Skin epidermis (tissue), 12 donors: ENCODE results near the gene OR51B4.
"Not testable (repeated sequence)": the region's sequence is repeated elsewhere in the genome, so short reads cannot be mapped to it uniquely, and the experiment has no call there.

Source experiments
- H3K27ac ChIP-seq, 21 experiments: fragments of 200-600 bp; sonication (generic) in 11 of 21; one replicate each; pipeline ENCODE4 v1.5.0; 2020; ENCODE audit warnings: mild to moderate bottlenecking in 3 of 21, inconsistent platforms in 2 of 21, moderate library complexity in 2 of 21
- H3K4me3 ChIP-seq, 7 experiments: fragments of 200-600 bp; sonication (generic) in 2 of 7; one replicate each; pipeline ENCODE4 v1.5.0; 2020; ENCODE audit warnings: inconsistent platforms in 2 of 7, mild to moderate bottlenecking in 2 of 7, moderate library complexity in 1 of 7

The OR51B4 gene, protein sequence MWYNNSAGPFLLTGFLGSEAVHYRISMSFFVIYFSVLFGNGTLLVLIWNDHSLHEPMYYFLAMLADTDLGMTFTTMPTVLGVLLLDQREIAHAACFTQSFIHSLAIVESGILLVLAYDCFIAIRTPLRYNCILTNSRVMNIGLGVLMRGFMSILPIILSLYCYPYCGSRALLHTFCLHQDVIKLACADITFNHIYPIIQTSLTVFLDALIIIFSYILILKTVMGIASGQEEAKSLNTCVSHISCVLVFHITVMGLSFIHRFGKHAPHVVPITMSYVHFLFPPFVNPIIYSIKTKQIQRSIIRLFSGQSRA

DNA sequence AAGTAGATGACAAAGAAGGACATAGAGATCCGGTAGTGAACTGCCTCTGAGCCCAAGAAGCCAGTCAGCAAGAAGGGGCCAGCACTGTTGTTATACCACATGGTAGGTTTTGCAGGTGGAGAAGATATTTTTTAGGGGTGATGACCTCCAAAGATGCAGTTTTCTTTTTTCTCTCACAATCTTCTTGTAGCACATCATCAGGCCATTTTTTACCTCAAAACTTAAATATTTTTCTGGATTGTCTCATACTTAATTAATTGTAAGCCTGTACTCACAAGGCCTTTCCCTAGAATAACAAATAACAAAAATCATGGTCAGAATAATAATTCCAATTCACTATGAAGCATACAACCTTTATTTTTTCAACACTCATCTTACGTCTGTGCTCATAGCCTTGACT, at the start of gene OR51B4:
Gene OR51B4 (minus strand): TSS at position 101 of the 400 bp plus-strand sequence. CDS start 0 bp downstream, at position 101.
- Histone ChIP-seq H3K27ac (no peak within 1 kb of the TSS), H3K4me3 (no peak within 1 kb of the TSS)

- Histone ChIP-seq H3K4me3 (no peak within 1 kb of the TSS), H3K27ac (no peak within 1 kb of the TSS)
Observed at GRCh38 chr11:5351208-5351607, 49.5 kb upstream of the OR51B4 start, which contains the start of gene OR51B6. Gene OR51B6, plus strand, starts transcription at chr11:5351508. Its CDS starts 0 bp downstream, at chr11:5351508.

DNA sequence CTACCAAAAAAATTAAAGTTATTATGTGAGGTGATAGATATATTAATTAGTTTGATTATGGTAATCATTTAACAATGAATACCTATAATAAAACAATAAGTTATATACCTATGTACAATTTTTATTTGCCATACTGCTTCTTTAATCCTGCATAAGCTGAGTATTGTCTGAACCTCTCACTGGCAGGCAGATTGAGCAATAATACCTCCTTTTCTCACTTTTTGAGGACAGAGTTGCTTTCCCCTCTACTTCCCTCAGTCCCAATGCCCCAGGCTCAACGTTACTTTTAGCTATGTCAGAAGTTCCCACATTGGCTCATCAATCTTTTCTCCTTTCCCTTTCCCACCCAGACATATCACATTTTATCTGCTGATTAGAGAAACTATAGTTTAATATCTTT, 47.8 kb upstream of the OR51B4 start:
- Histone ChIP-seq H3K27ac (no peak overlapping the region), H3K4me3 (no peak overlapping the region)

DNA sequence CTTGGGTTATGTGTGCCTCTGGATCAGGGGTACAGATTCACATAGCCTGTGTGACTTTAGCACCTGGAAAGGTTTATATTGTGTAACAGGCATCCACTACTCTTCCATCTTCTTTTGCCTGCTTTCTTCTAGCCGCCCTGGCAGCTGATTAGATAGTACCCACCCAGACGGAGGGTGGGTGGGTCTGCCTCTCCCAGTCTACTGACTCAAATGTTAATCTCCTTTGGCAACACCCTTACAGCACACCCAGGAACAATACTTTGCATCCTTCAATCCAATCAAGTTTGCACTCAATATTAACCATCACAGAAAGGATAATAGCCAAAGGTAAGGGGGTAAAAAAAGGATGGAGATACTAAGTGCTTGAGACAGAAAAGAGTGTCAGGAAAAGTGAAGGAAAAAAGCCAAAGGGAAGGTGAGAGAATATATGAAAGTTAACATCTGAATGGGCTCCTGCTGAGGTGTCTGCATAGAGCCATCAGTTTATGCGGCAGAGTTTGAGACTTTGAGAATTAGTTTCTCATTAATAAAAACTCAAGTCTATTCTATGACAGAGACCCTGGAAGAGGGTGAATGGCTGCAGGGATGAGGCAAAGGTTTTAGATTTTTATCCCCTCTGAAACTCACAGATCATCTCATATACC, 46.9 kb upstream of the OR51B4 start:
- Histone ChIP-seq H3K27ac (no peak overlapping the region), H3K4me3 (no peak overlapping the region)

- Histone ChIP-seq H3K27ac (no peak overlapping the region), H3K4me3 (no peak overlapping the region)
Observed at GRCh38 chr11:5345831-5346230, 44.1 kb upstream of the OR51B4 start.

DNA sequence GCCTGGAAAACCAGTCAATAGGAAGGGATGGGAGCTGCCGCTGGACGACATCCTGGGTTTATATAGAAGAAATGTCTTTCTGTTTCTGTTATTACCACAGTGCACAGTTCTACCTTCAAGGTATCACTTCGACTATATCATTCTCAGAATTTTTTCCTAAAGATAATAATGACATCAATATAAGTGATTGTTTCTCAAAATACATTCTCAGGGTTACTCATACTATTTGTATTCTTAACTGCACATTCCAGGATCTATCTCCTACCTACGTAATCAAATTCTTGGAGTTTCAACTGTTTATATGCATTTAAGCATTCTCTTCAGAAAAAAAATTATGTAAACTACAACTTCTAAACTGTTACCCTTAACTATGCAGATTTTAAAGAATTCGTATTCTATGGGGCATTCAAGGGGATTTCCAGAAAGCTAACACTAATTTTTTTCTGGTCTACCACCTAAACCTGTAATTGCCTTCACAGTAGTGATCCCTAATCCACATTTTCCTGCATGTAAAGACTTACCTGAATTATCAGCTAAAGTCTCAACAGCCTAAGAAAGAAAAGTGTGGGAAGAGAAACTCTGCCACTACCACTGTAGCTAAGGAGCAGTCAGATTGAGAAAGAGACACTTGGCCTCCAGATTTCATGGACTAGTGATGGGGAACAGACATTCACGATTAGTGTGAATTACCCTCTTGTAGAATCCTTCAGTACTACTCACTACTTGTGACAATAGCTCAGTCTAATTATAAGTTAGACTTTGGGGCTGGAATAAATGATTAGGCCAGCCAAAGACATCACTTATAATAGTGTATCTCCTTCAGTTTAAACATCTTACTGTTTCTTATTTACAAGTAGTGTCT, 42.0 kb upstream of the OR51B4 start, which contains the start of gene OR51B5:
Gene OR51B5 (minus strand): TSS at position 51 of the 862 bp plus-strand sequence. CDS start 0 bp downstream, at position 51.
- no peak within 1 kb of the TSS for H3K27ac ChIP-seq

DNA sequence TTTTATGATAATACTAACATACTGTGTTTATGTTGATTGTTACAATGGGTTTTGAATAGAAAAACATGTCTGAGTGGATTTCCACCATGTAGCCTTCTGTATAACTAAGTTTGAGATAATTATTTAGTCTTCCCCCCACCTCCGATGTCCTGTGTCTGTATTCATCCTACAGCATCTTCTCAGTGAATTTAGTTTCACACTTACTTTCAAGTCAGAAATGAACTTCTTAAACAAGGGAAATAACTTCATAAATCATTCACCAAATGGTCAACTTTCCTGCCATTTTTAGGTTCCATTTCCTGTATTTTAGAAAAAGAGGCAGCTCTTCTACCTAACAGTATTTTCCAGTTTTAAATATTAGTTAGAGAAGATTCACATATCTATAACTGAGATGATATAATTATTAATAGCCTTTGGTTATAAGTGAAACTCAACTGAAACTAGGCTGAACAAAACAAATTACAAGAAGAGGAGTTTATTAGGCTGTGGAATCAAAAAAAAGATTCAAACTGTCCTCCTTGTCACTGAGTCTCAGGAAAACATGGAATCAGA, 38.1 kb upstream of the OR51B4 start:
- Histone ChIP-seq H3K4me3 (no peak overlapping the region), H3K27ac (no peak overlapping the region)

More for the DNA sequence above, 42.0 kb upstream of the OR51B4 start, which contains the start of gene OR51B5:
- no peak within 1 kb of the TSS for H3K4me3 ChIP-seq

DNA sequence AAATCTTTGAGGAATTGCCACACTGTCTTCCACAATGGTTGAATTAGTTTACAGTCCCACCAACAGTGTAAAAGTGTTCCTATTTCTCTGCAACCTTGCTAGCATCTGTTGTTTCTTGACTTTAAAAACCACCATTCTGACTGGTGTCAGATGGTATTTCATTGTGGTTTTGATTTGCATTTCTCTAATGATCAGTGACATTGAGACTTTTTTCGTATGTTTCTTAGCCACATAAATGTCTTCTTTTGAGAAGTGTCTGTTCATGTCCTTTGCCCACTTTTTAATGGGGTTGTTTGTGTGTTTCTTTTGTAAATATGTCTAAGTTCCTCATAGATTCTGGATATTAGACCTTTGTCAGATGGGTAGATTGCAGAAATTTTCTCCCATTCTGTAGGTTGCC, 35.5 kb upstream of the OR51B4 start:
- H3K4me3 ChIP-seq, H3K27ac ChIP-seq: not testable (repeated sequence)

- Histone ChIP-seq H3K27ac (no peak overlapping the region), H3K4me3 (no peak overlapping the region)
Observed at GRCh38 chr11:5336331-5336730, 34.6 kb upstream of the OR51B4 start.

DNA sequence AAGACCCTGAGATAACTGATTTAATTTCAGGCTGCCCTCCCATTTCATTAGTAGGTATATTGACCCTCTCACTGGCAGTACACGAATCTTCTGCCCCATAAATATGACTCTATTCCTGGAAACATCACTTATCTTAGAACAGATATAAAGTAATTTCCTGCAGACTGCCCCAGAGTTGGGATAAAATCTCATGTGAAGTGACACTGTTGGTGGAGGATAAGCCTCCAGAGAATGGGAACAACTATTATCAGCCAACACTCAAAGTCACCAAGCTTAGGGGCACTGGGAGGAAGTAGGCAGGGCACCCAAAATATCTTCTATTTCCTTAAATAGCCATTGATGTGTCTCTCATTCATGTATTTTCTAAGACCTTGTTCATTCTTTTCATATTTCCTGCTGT, 33.4 kb upstream of the OR51B4 start:
- H3K27ac ChIP-seq = no peak overlapping the region
- no peak overlapping the region for H3K4me3 ChIP-seq

DNA sequence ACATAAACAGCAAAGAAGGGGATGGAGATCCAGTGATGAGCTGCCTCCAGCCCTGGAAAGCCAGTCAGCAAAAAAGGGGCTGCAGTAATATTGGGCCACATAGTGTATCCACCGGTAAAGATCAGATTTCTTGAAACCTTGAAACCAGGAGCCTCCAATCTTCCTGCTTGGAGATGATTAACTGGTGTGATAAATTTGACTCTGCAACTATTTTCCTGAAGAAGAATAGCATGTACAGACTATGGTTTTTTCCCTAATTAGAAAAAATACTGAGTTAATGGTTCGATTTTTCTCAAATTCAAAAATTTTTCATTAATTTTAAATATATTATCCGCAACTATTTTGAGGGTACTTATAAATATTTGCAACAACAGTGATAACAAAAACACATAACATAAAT, 22.5 kb upstream of the OR51B4 start, which contains the start of gene OR51B2:
Gene OR51B2 (minus strand): TSS at position 101 of the 400 bp plus-strand sequence. CDS start 0 bp downstream, at position 101.
- Histone ChIP-seq H3K27ac (no peak within 1 kb of the TSS), H3K4me3 (no peak within 1 kb of the TSS)

GRCh38 chr11:5317292-5317691, 15.5 kb upstream of the OR51B4 start:
- Histone ChIP-seq H3K4me3 (no peak overlapping the region), H3K27ac (no peak overlapping the region)

DNA sequence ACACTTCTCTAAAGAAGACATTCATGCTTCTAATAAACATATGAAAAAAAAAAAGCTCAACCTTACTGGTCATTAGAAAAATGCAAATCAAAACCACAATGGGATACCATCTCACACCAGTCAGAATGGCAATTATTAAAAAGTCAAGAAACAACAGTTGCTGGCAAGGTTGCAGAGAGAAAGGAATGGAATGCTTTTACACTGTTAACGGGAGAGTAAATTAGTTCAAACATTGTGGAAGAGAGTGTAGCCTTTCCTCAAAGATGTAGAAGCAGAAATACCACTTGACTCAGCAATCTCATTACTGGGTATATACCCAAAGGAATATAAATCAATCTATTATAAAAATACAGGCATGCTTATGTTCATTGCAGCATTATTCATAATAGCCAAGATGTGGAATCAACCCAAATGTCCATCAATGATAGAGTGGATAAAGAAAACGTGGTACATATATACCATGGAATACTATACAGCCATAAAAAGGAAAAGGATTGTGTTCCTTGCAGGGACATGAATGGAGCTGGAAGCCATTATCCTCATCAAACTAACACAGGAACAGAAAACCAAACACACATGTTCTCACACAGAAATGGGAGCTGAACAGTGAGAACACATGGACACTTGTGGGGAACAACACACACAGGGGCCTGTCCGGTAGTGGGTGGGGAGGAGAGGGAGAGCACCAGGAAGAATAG, 11.7 kb upstream of the OR51B4 start:
- not testable (repeated sequence) for H3K27ac ChIP-seq, H3K4me3 ChIP-seq

- no peak overlapping the region for H3K4me3 ChIP-seq
- no peak overlapping the region for H3K27ac ChIP-seq
Observed at GRCh38 chr11:5310423-5310822, 8.7 kb upstream of the OR51B4 start.

DNA sequence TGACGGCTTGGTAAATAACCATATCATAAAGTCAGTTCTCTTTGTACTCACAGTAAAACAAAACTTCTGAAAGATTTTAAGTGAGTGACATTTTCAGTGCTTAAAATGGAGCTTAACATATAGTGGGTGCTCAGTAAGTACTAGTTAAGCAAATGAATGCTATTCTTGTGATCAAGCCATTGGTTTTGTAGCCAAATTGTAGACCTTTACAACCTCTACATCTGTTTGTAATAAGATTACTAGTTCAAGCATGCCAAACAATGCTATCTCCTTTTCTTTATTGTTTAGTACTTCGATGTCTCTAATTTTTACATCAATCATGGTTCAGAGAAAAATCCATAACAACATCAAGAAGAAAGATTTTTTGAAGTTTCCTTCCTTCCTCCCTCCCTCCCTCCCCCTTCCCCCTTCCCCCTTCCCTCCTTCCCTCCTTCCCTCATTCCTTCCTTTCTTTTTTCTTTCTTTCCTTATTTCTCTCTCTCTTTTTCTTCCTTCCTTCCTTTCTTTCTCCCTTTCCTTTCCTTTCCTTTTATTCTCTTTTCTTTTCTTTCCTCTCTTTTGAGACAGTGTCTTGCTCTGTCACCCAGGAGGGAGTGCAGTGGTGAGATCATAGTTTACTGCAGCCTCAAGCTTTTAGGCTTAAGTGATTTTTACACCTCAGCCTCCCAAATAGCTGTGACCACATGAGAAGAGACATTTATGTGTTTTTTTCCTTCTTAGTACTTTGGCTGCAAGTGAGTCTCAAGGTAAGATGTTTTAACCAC, 5.7 kb upstream of the OR51B4 start:
- H3K4me3 ChIP-seq = no peak overlapping the region
- no peak overlapping the region for H3K27ac ChIP-seq

DNA sequence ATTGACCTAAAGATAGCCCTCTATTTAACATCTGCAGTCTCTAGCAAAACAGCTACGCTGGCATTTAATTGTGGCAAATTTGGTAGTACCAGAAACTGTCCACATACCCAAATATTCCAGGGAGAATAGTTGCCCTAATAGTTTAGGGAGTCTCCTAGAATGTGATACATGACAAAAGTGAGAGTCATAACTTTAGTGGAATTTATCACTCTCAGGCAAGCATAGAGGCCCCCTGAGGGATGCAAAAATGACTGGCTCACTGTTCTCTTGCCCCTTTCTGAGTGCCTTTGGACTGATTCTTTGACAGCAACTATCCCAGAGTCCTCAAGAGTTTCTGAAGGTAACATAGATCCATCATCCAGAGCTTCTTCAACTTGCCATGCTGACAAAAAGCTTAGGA, 2.3 kb upstream of the OR51B4 start:
- H3K4me3 ChIP-seq = no peak overlapping the region

DNA sequence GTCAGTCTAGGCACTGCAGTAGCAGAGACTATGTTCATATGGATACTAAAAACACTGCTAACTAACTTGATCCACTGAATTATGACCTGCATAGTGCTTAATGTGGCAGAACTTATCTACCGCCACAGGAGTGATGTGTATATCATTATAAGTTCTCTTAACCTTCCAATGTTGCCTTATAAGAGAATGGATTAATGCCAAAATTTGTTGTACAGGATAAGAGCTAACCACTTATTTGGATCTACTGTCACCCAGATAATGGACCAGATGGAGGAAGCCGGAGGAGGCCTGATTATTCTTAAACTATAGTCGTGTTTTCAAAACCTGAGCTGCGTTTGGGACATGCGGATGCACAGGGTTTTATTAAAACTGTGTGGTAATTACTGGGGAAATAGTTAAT, 1.9 kb upstream of the OR51B4 start:
- Histone ChIP-seq H3K27ac (no peak overlapping the region), H3K4me3 (no peak overlapping the region)

More for the DNA sequence above, 2.3 kb upstream of the OR51B4 start:
- H3K27ac ChIP-seq = no peak overlapping the region

- Histone ChIP-seq H3K4me3 (no peak overlapping the region), H3K27ac (no peak overlapping the region)
Observed at GRCh38 chr11:5300251-5300650, 1.5 kb downstream of the OR51B4 start.

DNA sequence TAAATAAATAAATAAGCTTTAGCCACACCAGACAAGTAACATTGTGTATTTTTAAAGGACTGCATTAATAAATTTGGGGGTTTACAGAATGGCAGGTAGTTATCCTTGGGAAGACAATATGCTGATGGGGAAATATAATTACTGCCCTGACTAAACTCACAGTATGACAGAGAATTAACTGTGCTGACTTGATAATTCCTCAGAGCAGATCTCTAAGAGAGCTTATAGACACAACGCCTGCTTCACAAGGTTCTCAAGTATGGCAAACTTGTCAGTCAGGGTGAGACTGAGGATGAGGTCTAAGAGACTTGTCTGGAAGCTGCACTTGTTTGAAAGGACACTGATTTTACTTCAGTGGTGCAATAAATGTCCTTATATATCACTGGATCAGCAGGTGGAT, 3.3 kb downstream of the OR51B4 start:
- Histone ChIP-seq H3K4me3 (no peak overlapping the region), H3K27ac (no peak overlapping the region)
